Keratinocyte (primary cell): ENCODE results near the gene KDM4F. TPM values are rescaled to one million over a fixed set of nuclear protein-coding genes. Genes with fewer than 3 reads are reported as not detected.

Experiments used
- DNase-seq: peaks from one replicate; pipeline ENCODE4 v3.0.0-alpha.2; 2011; ENCODE audit warnings: low read depth, missing footprints, low spot score
- FAIRE-seq: peaks from 2 replicates; lab custom pipeline; 2011; peaks lifted over from hg19 to GRCh38; lab: Jason Lieb, UNC
- H2AFZ ChIP-seq: 2 replicates; pipeline ENCODE4 v1.6.0; 2012; ENCODE audit warnings: low read length, control low read depth, inconsistent platforms; ENCODE audit not compliant: control insufficient read depth
- H3K27ac ChIP-seq: 2 replicates; pipeline ENCODE4 v1.5.1; 2011; ENCODE audit warnings: low read length; ENCODE audit not compliant: control insufficient read depth, insufficient read depth
- H3K27me3 ChIP-seq: 3 replicates; pipeline ENCODE4 v1.6.0; 2011; ENCODE audit warnings: low read length; ENCODE audit not compliant: control insufficient read depth, insufficient read depth; ENCODE audit errors: extremely low read depth
- H3K36me3 ChIP-seq, 2 experiments: 2 replicates in 1 of 2; 3 replicates in 1 of 2; pipeline ENCODE4 v1.5.1; 2011; ENCODE audit warnings: low read length in 2 of 2, mild to moderate bottlenecking in 1 of 2; ENCODE audit not compliant: control insufficient read depth in 2 of 2, insufficient read depth in 2 of 2; ENCODE audit errors: extremely low read depth in 1 of 2
- H3K4me1 ChIP-seq: 3 replicates; pipeline ENCODE4 v1.5.1; 2011; ENCODE audit warnings: low read length; ENCODE audit not compliant: control insufficient read depth, insufficient read depth; ENCODE audit errors: extremely low read depth
- H3K4me2 ChIP-seq: 3 replicates; pipeline ENCODE4 v1.6.0; 2011; ENCODE audit warnings: low read depth, low read length; ENCODE audit not compliant: control insufficient read depth, insufficient read depth; ENCODE audit errors: extremely low read depth
- H3K4me3 ChIP-seq, 3 experiments: fragments of 200-600 bp in 1 of 3; sonication (generic) in 1 of 3; 2 replicates in 2 of 3; 3 replicates in 1 of 3; pipeline ENCODE4 v1.5.1; 2011 to 2016; ENCODE audit warnings: low read length in 3 of 3, mild to moderate bottlenecking in 3 of 3, control low read depth in 2 of 3, inconsistent platforms in 1 of 3, low read depth in 1 of 3, mixed read lengths in 1 of 3, mixed run types in 1 of 3, moderate library complexity in 1 of 3; ENCODE audit not compliant: control insufficient read depth in 2 of 3, insufficient read depth in 2 of 3; ENCODE audit errors: extremely low read depth in 1 of 3
- H3K79me2 ChIP-seq: 2 replicates; pipeline ENCODE4 v1.6.0; 2012; ENCODE audit warnings: low read length; ENCODE audit not compliant: control insufficient read depth, insufficient read depth
- H3K9ac ChIP-seq: 3 replicates; pipeline ENCODE4 v1.6.0; 2011; ENCODE audit warnings: low read length; ENCODE audit not compliant: control insufficient read depth, insufficient read depth; ENCODE audit errors: extremely low read depth
- H3K9me1 ChIP-seq: 3 replicates; pipeline ENCODE4 v1.6.0; 2011; ENCODE audit warnings: low read length; ENCODE audit not compliant: control insufficient read depth, insufficient read depth; ENCODE audit errors: extremely low read depth
- H3K9me3 ChIP-seq: 2 replicates; pipeline ENCODE4 v1.5.1; 2012; ENCODE audit warnings: low read depth, low read length; ENCODE audit not compliant: control insufficient read depth
- H4K20me1 ChIP-seq: 3 replicates; pipeline ENCODE4 v1.6.0; 2011; ENCODE audit warnings: low read length; ENCODE audit not compliant: control insufficient read depth, insufficient read depth; ENCODE audit errors: extremely low read depth
- CTCF ChIP-seq, 3 experiments: IDR thresholded peaks in 1 of 3; conservative IDR thresholded peaks in 1 of 3; optimal IDR thresholded peaks in 1 of 3; 2 replicates in 2 of 3; 3 replicates in 1 of 3; pipeline versions ENCODE3 to v1.5.1; 2011; ENCODE audit warnings: low read length in 3 of 3, mild to moderate bottlenecking in 3 of 3, moderate library complexity in 2 of 3, control low read depth in 1 of 3, inconsistent platforms in 1 of 3; ENCODE audit not compliant: insufficient read depth in 2 of 3; ENCODE audit errors: extremely low read depth in 1 of 3
- EZH2 ChIP-seq: IDR thresholded peaks from one replicate; pipeline ENCODE4 v1.6.1; 2012; ENCODE audit warnings: inconsistent platforms, mild to moderate bottlenecking, low read length, moderate library complexity
- dilution Hi-C: fragments of 300-500 bp; cut with MboI; formaldehyde crosslinking; loops from one replicate; pipeline ENCODE4 v1.7.0; 2020; ENCODE audit warnings: low sequenced_read_pairs; ENCODE audit not compliant: extremely low pct_ligation_motif_present
- polyA plus RNA-seq, 5 experiments: library from polyadenylated mRNA; depleted of rRNA in 3 of 5; stranded (reverse) in 3 of 5; stranded (forward) in 1 of 5; unstranded in 1 of 5; fragments of >200 nt; gene quantifications; 1 replicate in 1 of 5; 2 replicates in 3 of 5; 3 replicates in 1 of 5; pipeline versions ENCODE4 v1.2.1 to v1.2.3, GENCODE V29; 2011 to 2012; ENCODE audit warnings: missing spikeins in 2 of 5, low read depth in 1 of 5, low replicate concordance in 1 of 5

The KDM4F gene
- polyA plus RNA-seq, 1 donor (not counting 4 experiments of a cell fraction or from before 2014, with no cell fraction given) = not detected

GRCh38 chr11:95097209-95097608 lies 48.0 kb downstream of the KDM4F start:
- Histone ChIP-seq H3K9me1 (no peaks in the 10 kb centered on the region), H3K27ac (no peak overlapping the region), H3K4me2 (no peak overlapping the region), H4K20me1 (no peaks in the 10 kb centered on the region), H3K9me3 (no peaks in the 10 kb centered on the region), H3K4me3 (no peak overlapping the region), H3K4me1 (peaks cover 9% of the 10 kb centered on the region), H3K36me3 (peaks cover 0 to 1% of the 10 kb centered on the region in 2 experiments), H3K9ac (no peak overlapping the region), H3K79me2 (peaks cover 8% of the 10 kb centered on the region), H3K27me3 (no peaks in the 10 kb centered on the region), H2AFZ (no peak overlapping the region)
- dilution Hi-C loops = no loop called here
- no peak for TF ChIP-seq EZH2
- TF ChIP-seq CTCF (optimal IDR thresholded peaks at IDR 0.05 in 1 of 3, IDR thresholded peaks at IDR 0.05 in 1 of 3, conservative IDR thresholded peaks at IDR 0.05 in 1 of 3; ENCODE audit: extremely low read depth in 1 of 3, insufficient read depth in 2 of 3, low read length in 3 of 3) = no peak
- FAIRE-seq = no peak
- no peak for DNase-seq

GRCh38 chr11:95098826-95099225 lies 49.6 kb downstream of the KDM4F start:
- Histone ChIP-seq H3K36me3 (peaks cover 0 to 1% of the 10 kb centered on the region in 2 experiments), H3K4me2 (no peak overlapping the region), H3K27ac (no peak overlapping the region), H3K9me3 (no peaks in the 10 kb centered on the region), H3K79me2 (peaks cover 8% of the 10 kb centered on the region), H3K9ac (no peak overlapping the region), H3K4me1 (peaks cover 6% of the 10 kb centered on the region), H3K9me1 (no peaks in the 10 kb centered on the region), H3K27me3 (no peaks in the 10 kb centered on the region), H2AFZ (no peak overlapping the region), H3K4me3 (no peak overlapping the region), H4K20me1 (no peaks in the 10 kb centered on the region)
- FAIRE-seq (no peak), DNase-seq (no peak)
- no peak for TF ChIP-seq EZH2
- no peak for TF ChIP-seq CTCF (optimal IDR thresholded peaks at IDR 0.05 in 1 of 3, IDR thresholded peaks at IDR 0.05 in 1 of 3, conservative IDR thresholded peaks at IDR 0.05 in 1 of 3; ENCODE audit: extremely low read depth in 1 of 3, insufficient read depth in 2 of 3, low read length in 3 of 3)
- dilution Hi-C loops = no loop called here
